HEK293 (cell line): ENCODE data around the gene KDELR1.

Experiments used
- ATF2 ChIP-seq: fragments of 450-650 bp; formaldehyde crosslinking; IDR thresholded peaks from 2 replicates; pipeline ENCODE4 v1.5.1; 2016; ENCODE audit warnings: missing biosample characterization, missing genetic modification characterization, low read depth
- GLIS1 ChIP-seq: fragments of 450-650 bp; formaldehyde crosslinking; IDR thresholded peaks from 2 replicates; pipeline ENCODE4 v1.5.1; 2016; ENCODE audit warnings: missing biosample characterization, missing genetic modification characterization
- GLIS2 ChIP-seq: fragments of 450-650 bp; formaldehyde crosslinking; IDR thresholded peaks from 2 replicates; pipeline ENCODE4 v1.5.1; 2016; ENCODE audit warnings: missing biosample characterization, missing genetic modification characterization
- KLF16 ChIP-seq: fragments of 450-650 bp; formaldehyde crosslinking; IDR thresholded peaks from 2 replicates; pipeline ENCODE4 v1.5.1; 2017; ENCODE audit warnings: missing biosample characterization, missing genetic modification characterization
- KLF17 ChIP-seq: fragments of 450-650 bp; formaldehyde crosslinking; IDR thresholded peaks from 2 replicates; pipeline ENCODE4 v1.5.1; 2016; ENCODE audit warnings: missing biosample characterization, missing genetic modification characterization
- KLF8 ChIP-seq: fragments of 450-650 bp; formaldehyde crosslinking; IDR thresholded peaks from 2 replicates; pipeline ENCODE4 v1.5.1; 2016; ENCODE audit warnings: missing biosample characterization, missing genetic modification characterization
- MZF1 ChIP-seq: fragments of 450-650 bp; formaldehyde crosslinking; IDR thresholded peaks from 2 replicates; pipeline ENCODE4 v1.5.1; 2017; ENCODE audit warnings: missing biosample characterization, missing genetic modification characterization, borderline replicate concordance
- SALL2 ChIP-seq: fragments of 450-650 bp; formaldehyde crosslinking; IDR thresholded peaks from 2 replicates; pipeline ENCODE4 v1.5.0; 2017; ENCODE audit warnings: missing biosample characterization, mild to moderate bottlenecking, missing genetic modification characterization, borderline replicate concordance
- SCRT2 ChIP-seq: fragments of 450-650 bp; formaldehyde crosslinking; IDR thresholded peaks from 2 replicates; pipeline ENCODE4 v1.5.1; 2016; ENCODE audit warnings: missing biosample characterization, missing genetic modification characterization
- SP2 ChIP-seq: fragments of 450-650 bp; formaldehyde crosslinking; IDR thresholded peaks from 2 replicates; pipeline ENCODE4 v1.5.1; 2016; ENCODE audit warnings: missing biosample characterization, missing genetic modification characterization
- WT1 ChIP-seq: fragments of 450-650 bp; formaldehyde crosslinking; IDR thresholded peaks from 2 replicates; pipeline ENCODE4 v1.5.1; 2016; ENCODE audit warnings: missing biosample characterization, missing genetic modification characterization
- YY1 ChIP-seq: fragments of 450-650 bp; formaldehyde crosslinking; IDR thresholded peaks from 2 replicates; pipeline ENCODE4 v1.5.1; 2018; ENCODE audit warnings: missing biosample characterization, missing genetic modification characterization
- ZBTB17 ChIP-seq: fragments of 450-650 bp; formaldehyde crosslinking; IDR thresholded peaks from 2 replicates; pipeline ENCODE4 v1.5.1; 2016; ENCODE audit warnings: missing biosample characterization, missing genetic modification characterization
- ZBTB20 ChIP-seq: fragments of 450-650 bp; formaldehyde crosslinking; IDR thresholded peaks from 2 replicates; pipeline ENCODE4 v1.5.1; 2016; ENCODE audit warnings: missing biosample characterization, missing genetic modification characterization
- ZBTB21 ChIP-seq: fragments of 450-650 bp; formaldehyde crosslinking; IDR thresholded peaks from 2 replicates; pipeline ENCODE4 v1.5.1; 2017; ENCODE audit warnings: missing biosample characterization, missing genetic modification characterization
- ZFHX2 ChIP-seq: fragments of 450-650 bp; formaldehyde crosslinking; conservative IDR thresholded peaks from 2 replicates; pipeline ENCODE4 v1.5.1; 2016; ENCODE audit warnings: missing biosample characterization, missing genetic modification characterization
- ZNF112 ChIP-seq: fragments of 450-650 bp; formaldehyde crosslinking; IDR thresholded peaks from 2 replicates; pipeline ENCODE4 v1.5.0; 2017; ENCODE audit warnings: missing biosample characterization, missing genetic modification characterization
- ZNF114 ChIP-seq: fragments of 450-650 bp; formaldehyde crosslinking; IDR thresholded peaks from 2 replicates; pipeline ENCODE4 v1.5.0; 2017; ENCODE audit warnings: missing biosample characterization, missing genetic modification characterization
- ZNF138 ChIP-seq: fragments of 450-650 bp; formaldehyde crosslinking; IDR thresholded peaks from 2 replicates; pipeline ENCODE4 v1.5.1; 2016; ENCODE audit warnings: missing biosample characterization, missing genetic modification characterization, borderline replicate concordance
- ZNF146 ChIP-seq: fragments of 450-650 bp; formaldehyde crosslinking; IDR thresholded peaks from 2 replicates; pipeline ENCODE4 v1.5.1; 2016; ENCODE audit warnings: missing biosample characterization, missing genetic modification characterization
- ZNF174 ChIP-seq: fragments of 450-650 bp; formaldehyde crosslinking; IDR thresholded peaks from 2 replicates; pipeline ENCODE4 v1.5.0; 2017; ENCODE audit warnings: missing biosample characterization, mild to moderate bottlenecking, missing genetic modification characterization
- ZNF214 ChIP-seq: fragments of 450-650 bp; formaldehyde crosslinking; IDR thresholded peaks from 2 replicates; pipeline ENCODE4 v1.5.1; 2017; ENCODE audit warnings: missing biosample characterization, mild to moderate bottlenecking, missing genetic modification characterization, borderline replicate concordance
- ZNF223 ChIP-seq: fragments of 450-650 bp; formaldehyde crosslinking; IDR thresholded peaks from 2 replicates; pipeline ENCODE4 v1.5.1; 2016; ENCODE audit warnings: missing biosample characterization, missing genetic modification characterization
- ZNF24 ChIP-seq: fragments of 450-650 bp; formaldehyde crosslinking; IDR thresholded peaks from 2 replicates; pipeline ENCODE4 v1.5.1; 2016; ENCODE audit warnings: missing biosample characterization, missing genetic modification characterization
- ZNF274 ChIP-seq, 2 experiments: fragments of 200-500 bp in 1 of 2; fragments of 450-650 bp in 1 of 2; sonication (Bioruptor generic) in 1 of 2; formaldehyde crosslinking in 1 of 2; IDR thresholded peaks; 2 replicates each; pipeline versions ENCODE4 v1.5.1 to v1.6.1; 2014 to 2016; ENCODE audit warnings: borderline replicate concordance in 1 of 2, inconsistent platforms in 1 of 2, low read length in 1 of 2, missing biosample characterization in 1 of 2, missing genetic modification characterization in 1 of 2
- ZNF280C ChIP-seq: fragments of 450-650 bp; formaldehyde crosslinking; IDR thresholded peaks from 2 replicates; pipeline ENCODE4 v1.5.1; 2016; ENCODE audit warnings: missing biosample characterization, missing genetic modification characterization
- ZNF335 ChIP-seq: fragments of 450-650 bp; formaldehyde crosslinking; conservative IDR thresholded peaks from 2 replicates; pipeline ENCODE4 v1.5.1; 2016; ENCODE audit warnings: missing biosample characterization, missing genetic modification characterization
- ZNF426 ChIP-seq: fragments of 450-650 bp; formaldehyde crosslinking; IDR thresholded peaks from 2 replicates; pipeline ENCODE4 v1.5.1; 2017; ENCODE audit warnings: missing biosample characterization, missing genetic modification characterization, mild to moderate bottlenecking, inconsistent platforms, moderate library complexity
- ZNF48 ChIP-seq: fragments of 450-650 bp; formaldehyde crosslinking; IDR thresholded peaks from 2 replicates; pipeline ENCODE4 v1.5.1; 2016; ENCODE audit warnings: missing biosample characterization, missing genetic modification characterization
- ZNF561 ChIP-seq: fragments of 450-650 bp; IDR thresholded peaks from 2 replicates; pipeline ENCODE4 v1.5.1; 2018; ENCODE audit warnings: missing biosample characterization, missing genetic modification characterization, borderline replicate concordance
- ZNF623 ChIP-seq: fragments of 450-650 bp; formaldehyde crosslinking; IDR thresholded peaks from 2 replicates; pipeline ENCODE4 v1.5.1; 2016; ENCODE audit warnings: missing biosample characterization, missing genetic modification characterization
- ZNF777 ChIP-seq: fragments of 450-650 bp; formaldehyde crosslinking; IDR thresholded peaks from 2 replicates; pipeline ENCODE4 v1.5.1; 2017; ENCODE audit warnings: missing biosample characterization, missing genetic modification characterization, borderline replicate concordance
- TF ChIP-seq, protein P1 (sequence below): fragments of 450-650 bp; formaldehyde crosslinking; IDR thresholded peaks from 2 replicates; pipeline ENCODE4 v1.5.1; 2017; ENCODE audit warnings: missing biosample characterization, missing genetic modification characterization

The KDELR1 gene

GRCh38 chr19:48333467-48334384 lies 57.6 kb downstream of the KDELR1 start (continued):
- TF ChIP-seq KLF17 (tag by site-specific recombination) (no peak), ZNF274 (IDR thresholded peaks at IDR 0.05; ENCODE audit: low read length) (no peak), ZNF274 (tag by site-specific recombination; IDR thresholded peaks at IDR 0.05; ENCODE audit: borderline replicate concordance) (no peak), MZF1 (no peak), ZFHX2 (tag by site-specific recombination) (peak; percentile 98), ZNF280C (no peak), ZNF561 (tag by site-specific recombination) (peak; percentile 39; the same call in 1 of the 2 replicates), SP2 (tag by site-specific recombination) (peak; percentile 51), ZNF623 (no peak), KLF16 (peak; percentile 78), SALL2 (tag by site-specific recombination) (0 out of 2 replicates have a peak, but pooled peaks have one; percentile 26), ZNF146 (tag by site-specific recombination) (no peak), WT1 (tag by site-specific recombination) (no peak), GLIS1 (peak; percentile 39), ZNF114 (tag by site-specific recombination) (no peak), KLF8 (tag by site-specific recombination) (peak; percentile 73), ZBTB17 (tag by site-specific recombination) (no peak; the same call in 1 of the 2 replicates), ZNF335 (peak; percentile 97), ZBTB20 (tag by site-specific recombination) (peak; percentile 8; the same call in 1 of the 2 replicates), SCRT2 (tag by site-specific recombination) (no peak), ZNF48 (no peak), ZNF112 (no peak), ZNF24 (tag by site-specific recombination) (0 out of 2 replicates have a peak, but pooled peaks have one; percentile 32), ATF2 (tag by site-specific recombination) (no peak), ZBTB21 (tag by site-specific recombination) (no peak), ZNF223 (tag by site-specific recombination) (no peak), YY1 (tag by site-specific recombination) (no peak), ZNF214 (no peak), ZNF138 (tag by site-specific recombination) (no peak), ZNF174 (no peak), GLIS2 (peak; percentile 78), ZNF777 (peak; percentile 75; the same call in 1 of the 2 replicates), ZNF426 (tag by site-specific recombination) (no peak)
- TF ChIP-seq, protein P1, sequence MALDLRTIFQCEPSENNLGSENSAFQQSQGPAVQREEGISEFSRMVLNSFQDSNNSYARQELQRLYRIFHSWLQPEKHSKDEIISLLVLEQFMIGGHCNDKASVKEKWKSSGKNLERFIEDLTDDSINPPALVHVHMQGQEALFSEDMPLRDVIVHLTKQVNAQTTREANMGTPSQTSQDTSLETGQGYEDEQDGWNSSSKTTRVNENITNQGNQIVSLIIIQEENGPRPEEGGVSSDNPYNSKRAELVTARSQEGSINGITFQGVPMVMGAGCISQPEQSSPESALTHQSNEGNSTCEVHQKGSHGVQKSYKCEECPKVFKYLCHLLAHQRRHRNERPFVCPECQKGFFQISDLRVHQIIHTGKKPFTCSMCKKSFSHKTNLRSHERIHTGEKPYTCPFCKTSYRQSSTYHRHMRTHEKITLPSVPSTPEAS (tag by site-specific recombination) = no peak
